NCI-H1048 (cell line): ENCODE results near the gene EPSTI1.
"Not testable (repeated sequence)": the region's sequence is repeated elsewhere in the genome, so short reads cannot be mapped to it uniquely, and the experiment has no call there.

Experiments
- DNase-seq: peaks from one replicate; lab custom pipeline; 2025; lab: John Stamatoyannopoulos, UW

The EPSTI1 gene

GRCh38 chr13:43005460-43006236, 13.6 kb upstream of the EPSTI1 start:
- DNase-seq = no peak

- no peak for DNase-seq
These were observed 11.7 kb upstream of the EPSTI1 start for GRCh38 chr13:43003729-43004128.

GRCh38 chr13:43003010-43003409, 11.0 kb upstream of the EPSTI1 start:
- DNase-seq = no peak

DNA sequence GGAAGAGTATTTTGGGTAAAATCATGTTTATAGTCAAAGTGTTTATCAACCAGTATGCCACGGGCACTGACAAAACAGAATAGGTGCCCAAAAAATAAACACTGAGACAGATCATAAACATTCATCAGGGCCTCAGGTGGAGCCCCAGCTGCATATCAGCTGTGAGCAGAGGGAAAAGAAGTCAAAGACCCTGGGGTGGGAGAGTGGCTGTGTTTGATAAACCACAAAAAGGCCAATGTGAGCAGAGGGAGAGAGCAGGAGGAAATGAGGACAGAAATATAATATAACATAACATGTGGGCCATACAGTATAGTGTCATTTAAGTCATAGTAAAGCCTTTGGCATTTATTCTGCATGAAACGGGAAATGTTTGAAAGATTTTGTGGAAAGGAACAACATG, 10.0 kb upstream of the EPSTI1 start:
- no peak for DNase-seq

GRCh38 chr13:43000676-43001075, 8.6 kb upstream of the EPSTI1 start:
- no peak for DNase-seq

GRCh38 chr13:42999491-42999890, 7.5 kb upstream of the EPSTI1 start:
- DNase-seq = no peak

DNA sequence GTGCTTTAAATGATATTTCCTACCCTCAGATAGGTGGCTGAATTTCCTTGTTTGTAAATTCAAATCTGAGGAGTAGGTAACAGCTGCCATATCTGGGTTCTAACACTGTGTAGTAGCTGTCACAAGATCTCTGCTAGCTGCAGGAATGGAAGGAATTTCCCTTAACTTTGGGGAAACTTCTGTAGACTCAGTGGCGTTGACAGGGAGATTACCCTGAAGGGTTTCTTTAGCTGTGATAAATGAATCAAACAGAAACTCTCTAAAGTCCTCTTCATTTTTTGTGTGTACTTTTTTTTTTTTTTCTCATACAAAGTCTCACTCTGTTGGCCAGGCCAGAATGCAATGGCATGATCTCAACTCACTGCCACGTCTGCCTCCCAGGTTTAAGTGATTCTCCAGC, 5.3 kb upstream of the EPSTI1 start:
- no peak for DNase-seq

- DNase-seq = no peak
These were observed 4.5 kb upstream of the EPSTI1 start for GRCh38 chr13:42996584-42996983.

DNA sequence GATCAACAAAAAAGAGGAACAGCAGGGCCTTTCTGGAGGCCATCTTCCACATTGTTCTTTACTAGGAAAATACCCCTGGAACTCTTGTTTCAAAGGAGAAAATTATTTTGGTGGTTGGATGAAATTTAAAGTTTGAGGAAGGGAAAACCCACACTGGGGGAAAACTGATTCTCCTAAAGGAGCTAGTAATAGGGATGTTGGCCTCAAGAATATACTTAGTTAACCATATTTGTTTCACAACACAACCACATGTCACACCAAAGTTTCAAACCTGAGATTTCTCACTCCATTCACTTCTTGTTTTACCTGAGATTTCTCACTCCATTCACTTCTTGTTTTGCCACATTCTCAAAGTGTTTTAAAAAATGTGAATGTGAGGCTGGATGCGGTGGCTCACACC, 2.8 kb upstream of the EPSTI1 start:
- no peak for DNase-seq

DNA sequence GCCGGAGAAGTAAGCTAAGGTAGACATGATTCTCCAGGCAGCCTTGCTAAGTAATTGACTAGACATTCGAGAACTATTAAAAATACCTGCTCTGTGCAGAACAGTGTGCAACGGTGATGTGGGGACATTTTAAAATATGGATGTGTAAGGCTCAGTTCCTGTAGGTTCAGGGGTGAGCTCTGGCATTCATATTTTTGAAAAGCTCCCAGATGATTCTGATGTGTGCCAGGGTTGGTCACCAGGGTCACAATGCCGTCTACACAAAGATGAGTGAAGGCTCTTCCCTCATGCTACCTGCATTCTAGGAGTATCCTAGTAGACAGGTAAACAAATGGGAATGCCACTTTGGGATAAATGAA, 702 bp upstream of the EPSTI1 start:
- DNase-seq = no peak

- DNase-seq = not testable (repeated sequence)
These were observed 676 bp downstream of the EPSTI1 start for GRCh38 chr13:42991233-42991897.

GRCh38 chr13:42990291-42991232, 1.5 kb downstream of the EPSTI1 start:
- no peak for DNase-seq

DNA sequence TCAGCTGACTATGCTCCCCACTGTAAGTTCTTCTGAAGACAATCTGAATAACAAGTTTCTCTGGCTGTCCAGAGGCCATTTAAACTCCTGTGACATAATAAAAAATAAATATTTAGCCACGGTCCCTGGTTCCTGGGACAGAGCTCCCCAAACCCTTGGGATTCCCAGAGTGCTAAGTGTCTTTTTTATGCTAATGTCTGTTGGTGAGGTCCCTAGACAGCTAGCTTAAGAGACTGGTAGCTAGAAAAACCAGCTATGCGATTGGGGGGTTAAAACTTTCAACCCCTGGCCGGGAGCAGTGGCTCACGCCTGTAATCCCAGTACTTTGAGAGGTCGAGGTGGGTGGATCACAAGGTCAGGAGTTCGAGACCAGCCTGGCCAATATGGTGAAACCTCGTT, 5.9 kb downstream of the EPSTI1 start:
- DNase-seq = no peak

- no peak for DNase-seq
These were observed 6.5 kb downstream of the EPSTI1 start for GRCh38 chr13:42985312-42986175.

- DNase-seq = no peak
These were observed 7.3 kb downstream of the EPSTI1 start for GRCh38 chr13:42984691-42985090.

GRCh38 chr13:42984026-42984425, 8.0 kb downstream of the EPSTI1 start:
- DNase-seq = no peak

DNA sequence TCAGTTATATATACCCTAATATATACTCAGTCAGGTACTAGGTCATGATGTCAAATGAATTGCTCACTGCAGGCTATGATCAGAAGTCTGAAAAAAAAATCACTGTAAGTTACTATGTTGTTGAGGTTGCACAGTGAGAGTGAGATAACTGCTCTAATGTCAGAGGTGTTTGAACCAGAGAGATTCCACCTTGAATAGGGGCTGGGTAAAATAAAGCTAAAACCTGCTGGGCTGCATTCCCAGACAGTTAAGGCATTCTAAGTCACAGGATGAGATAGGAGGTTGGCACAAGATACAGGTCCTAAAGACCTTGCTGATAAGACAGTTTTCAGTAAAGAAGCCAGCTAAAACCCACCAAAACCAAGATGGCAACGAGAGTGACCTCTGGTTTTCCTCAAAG, 10.2 kb downstream of the EPSTI1 start:
- DNase-seq = no peak

GRCh38 chr13:42981317-42981716, 10.7 kb downstream of the EPSTI1 start:
- no peak for DNase-seq

- no peak for DNase-seq
These were observed 14.8 kb downstream of the EPSTI1 start for GRCh38 chr13:42977219-42977659.

DNA sequence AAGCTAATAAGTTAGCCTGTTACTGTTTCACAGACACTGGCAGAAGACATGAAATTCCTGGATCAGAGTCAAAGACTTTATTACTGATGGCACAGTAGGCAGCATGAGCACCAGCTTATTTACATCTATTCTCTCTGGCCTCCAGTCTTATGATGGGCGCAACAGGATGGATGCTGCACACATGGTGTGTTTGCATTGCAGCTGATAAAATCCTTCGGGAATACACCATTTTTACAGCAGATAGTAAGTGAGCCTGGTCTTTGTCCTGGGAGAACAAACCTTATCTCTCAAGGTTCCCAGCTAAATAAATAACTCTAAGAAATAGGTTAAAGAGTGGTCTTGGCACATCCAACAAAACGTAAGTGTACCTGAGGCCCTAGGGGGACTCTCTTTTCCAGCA, 16.0 kb downstream of the EPSTI1 start:
- no peak for DNase-seq

GRCh38 chr13:42973581-42973980, 18.5 kb downstream of the EPSTI1 start:
- no peak for DNase-seq
